ENCODE results near the gene PSME1. TPM values are rescaled to one million over a fixed set of nuclear protein-coding genes. Genes with fewer than 3 reads are reported as not detected.

The PSME1 gene
- total RNA-seq, 2 donors from 2014 or later, result 68.6 to 108 TPM

- WGBS, 2 experiments (ENCODE audit: insufficient coverage in 1 of 2, insufficient read length in 1 of 2), result 93 to 94% methylated on average over 5 to 17 of the region's 18 CpGs
- Mint-ChIP-seq H3K36me3 (ENCODE audit: low read depth) (peaks cover 62% of the 10 kb centered on the region), H3K4me3 (no peak overlapping the region), H3K27ac (no peak overlapping the region), H3K27me3 (ENCODE audit: insufficient read depth) (no peaks in the 10 kb centered on the region), H3K9me3 (no peaks in the 10 kb centered on the region), H3K4me1 (no peaks in the 10 kb centered on the region)
- Histone ChIP-seq H3K27me3 (ENCODE audit: control insufficient read depth, insufficient read depth, low read length, poor library complexity, severe bottlenecking) (no peaks in the 10 kb centered on the region), H3K9ac (ENCODE audit: extremely low read depth, low read length, poor library complexity, severe bottlenecking) (no peak overlapping the region), H3K4me3 (ENCODE audit: low read length) (no peak overlapping the region), H3K36me3 (ENCODE audit: control insufficient read depth, insufficient read depth, low read length) (peaks cover 57% of the 10 kb centered on the region), H3K9me3 (ENCODE audit: control insufficient read depth, low read length) (no peaks in the 10 kb centered on the region), H3K27ac (ENCODE audit: low read depth, low read length) (no peak overlapping the region), H3K4me1 (ENCODE audit: control insufficient read depth, insufficient read depth, low read length) (no peaks in the 10 kb centered on the region)
- DNase-seq, result no peak
- no peak for TF ChIP-seq CTCF (conservative IDR thresholded peaks at IDR 0.05)
Observed at GRCh38 chr14:24179961-24180796, 44.2 kb downstream of the PSME1 start.

- TF ChIP-seq CTCF (conservative IDR thresholded peaks at IDR 0.05), result no peak
- Mint-ChIP-seq H3K27me3 (ENCODE audit: insufficient read depth) (no peaks in the 10 kb centered on the region), H3K4me3 (no peak overlapping the region), H3K4me1 (no peaks in the 10 kb centered on the region), H3K9me3 (no peaks in the 10 kb centered on the region), H3K36me3 (ENCODE audit: low read depth) (peaks cover 70% of the 10 kb centered on the region), H3K27ac (no peak overlapping the region)
- Histone ChIP-seq H3K27ac (ENCODE audit: low read depth, low read length) (no peak overlapping the region), H3K36me3 (ENCODE audit: control insufficient read depth, insufficient read depth, low read length) (peaks cover 70% of the 10 kb centered on the region), H3K9ac (ENCODE audit: extremely low read depth, low read length, poor library complexity, severe bottlenecking) (no peak overlapping the region), H3K27me3 (ENCODE audit: control insufficient read depth, insufficient read depth, low read length, poor library complexity, severe bottlenecking) (no peaks in the 10 kb centered on the region), H3K9me3 (ENCODE audit: control insufficient read depth, low read length) (no peaks in the 10 kb centered on the region), H3K4me1 (ENCODE audit: control insufficient read depth, insufficient read depth, low read length) (no peaks in the 10 kb centered on the region), H3K4me3 (ENCODE audit: low read length) (no peak overlapping the region)
- WGBS, 2 experiments (ENCODE audit: insufficient coverage in 1 of 2, insufficient read length in 1 of 2), result 93 to 94% methylated on average over 13 to 19 of the region's 19 CpGs
- no peak for DNase-seq
Observed at GRCh38 chr14:24181371-24182077, 45.5 kb downstream of the PSME1 start.

GRCh38 chr14:24182110-24182882 lies 46.3 kb downstream of the PSME1 start:
- peaks cover 74% of the 10 kb centered on the region for H3K36me3 ChIP-seq (ENCODE audit: control insufficient read depth, insufficient read depth, low read length)
- no peaks in the 10 kb centered on the region for H3K27me3 Mint-ChIP-seq (ENCODE audit: insufficient read depth)
- H3K36me3 Mint-ChIP-seq (ENCODE audit: low read depth), result peaks cover 67% of the 10 kb centered on the region
- no peak overlapping the region for H3K4me3 Mint-ChIP-seq
- TF ChIP-seq CTCF (conservative IDR thresholded peaks at IDR 0.05), result no peak
- no peaks in the 10 kb centered on the region for H3K9me3 ChIP-seq (ENCODE audit: control insufficient read depth, low read length)
- no peaks in the 10 kb centered on the region for H3K4me1 Mint-ChIP-seq
- H3K4me1 ChIP-seq (ENCODE audit: control insufficient read depth, insufficient read depth, low read length), result no peaks in the 10 kb centered on the region
- H3K9ac ChIP-seq (ENCODE audit: extremely low read depth, low read length, poor library complexity, severe bottlenecking), result no peak overlapping the region
- H3K27ac ChIP-seq (ENCODE audit: low read depth, low read length), result no peak overlapping the region
- 92 to 96% methylated on average over 9 to 14 of the region's 14 CpGs for WGBS, 2 experiments (ENCODE audit: insufficient coverage in 1 of 2, insufficient read length in 1 of 2)
- H3K27ac Mint-ChIP-seq, result no peak overlapping the region
- no peak for DNase-seq
- no peaks in the 10 kb centered on the region for H3K27me3 ChIP-seq (ENCODE audit: control insufficient read depth, insufficient read depth, low read length, poor library complexity, severe bottlenecking)
- H3K9me3 Mint-ChIP-seq, result no peaks in the 10 kb centered on the region
- no peak overlapping the region for H3K4me3 ChIP-seq (ENCODE audit: low read length)

Data from endodermal cell (in vitro differentiated cells).